ENCODE measurements around the gene ATP2C2.

ATP2C2 gene

GRCh38 chr16:84501077-84501735, 132.9 kb downstream of the ATP2C2 start:
- no peak for DNase-seq

- no peak for DNase-seq
Measured at GRCh38 chr16:84502075-84502474, 133.7 kb downstream of the ATP2C2 start.

DNA sequence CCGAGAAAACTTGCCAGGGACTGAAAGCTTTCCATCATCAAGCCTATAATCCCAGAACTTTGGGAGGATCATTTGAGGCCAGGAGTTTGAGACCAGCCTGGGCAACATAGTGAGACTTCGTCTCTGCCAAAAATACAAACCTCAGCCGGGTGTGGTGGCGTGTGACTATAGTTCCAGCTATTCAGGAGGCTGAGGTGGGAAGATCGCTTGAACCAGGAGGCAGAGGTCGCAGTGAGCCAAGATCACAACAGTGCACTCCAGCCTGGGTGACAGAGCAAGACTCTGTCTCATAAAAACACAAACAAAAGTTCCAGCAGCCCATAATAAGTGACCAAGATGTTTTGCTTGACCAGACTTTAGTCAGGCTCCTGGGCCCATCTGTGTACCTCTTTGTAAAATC, 134.2 kb downstream of the ATP2C2 start:
- DNase-seq = no peak

DNA sequence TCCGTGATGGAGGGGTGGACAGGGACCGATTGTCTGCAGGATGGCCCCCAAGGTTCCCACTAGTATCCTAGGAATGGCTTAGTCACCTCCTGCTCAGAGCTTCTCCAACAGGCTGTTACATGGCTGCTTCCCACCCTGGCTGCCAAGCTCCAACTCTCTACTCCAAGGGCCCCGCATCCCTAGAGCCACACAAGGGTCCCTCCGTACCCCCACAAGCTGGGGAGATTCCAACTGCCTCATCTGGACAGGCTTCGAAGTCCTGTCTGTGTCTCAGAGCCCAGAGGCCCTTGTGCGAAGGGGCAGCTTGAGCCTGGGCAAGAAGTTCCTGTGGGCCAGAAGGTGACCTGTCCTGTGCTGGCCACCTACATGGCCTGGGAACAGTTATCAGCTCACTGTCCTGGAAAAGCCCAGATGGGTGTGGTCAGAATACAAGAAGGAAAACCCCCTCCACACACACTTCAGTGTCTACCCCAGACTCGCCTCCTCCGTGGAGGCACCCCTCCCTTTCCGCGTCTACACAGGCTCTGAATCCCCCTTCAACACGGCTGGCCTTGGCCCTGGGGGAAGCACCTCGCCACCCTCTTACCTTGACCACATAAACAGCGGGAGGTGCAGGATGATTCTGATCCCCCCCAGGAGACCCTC, 135.5 kb downstream of the ATP2C2 start:
- DNase-seq = peak; percentile 60

GRCh38 chr16:84504420-84505248, 136.3 kb downstream of the ATP2C2 start, which contains the start of gene MEAK7:
Gene MEAK7, minus strand, starts transcription at chr16:84504659. Its CDS starts 6,573 bp downstream, at chr16:84498086.
- DNase-seq = peak; percentile 98

DNA sequence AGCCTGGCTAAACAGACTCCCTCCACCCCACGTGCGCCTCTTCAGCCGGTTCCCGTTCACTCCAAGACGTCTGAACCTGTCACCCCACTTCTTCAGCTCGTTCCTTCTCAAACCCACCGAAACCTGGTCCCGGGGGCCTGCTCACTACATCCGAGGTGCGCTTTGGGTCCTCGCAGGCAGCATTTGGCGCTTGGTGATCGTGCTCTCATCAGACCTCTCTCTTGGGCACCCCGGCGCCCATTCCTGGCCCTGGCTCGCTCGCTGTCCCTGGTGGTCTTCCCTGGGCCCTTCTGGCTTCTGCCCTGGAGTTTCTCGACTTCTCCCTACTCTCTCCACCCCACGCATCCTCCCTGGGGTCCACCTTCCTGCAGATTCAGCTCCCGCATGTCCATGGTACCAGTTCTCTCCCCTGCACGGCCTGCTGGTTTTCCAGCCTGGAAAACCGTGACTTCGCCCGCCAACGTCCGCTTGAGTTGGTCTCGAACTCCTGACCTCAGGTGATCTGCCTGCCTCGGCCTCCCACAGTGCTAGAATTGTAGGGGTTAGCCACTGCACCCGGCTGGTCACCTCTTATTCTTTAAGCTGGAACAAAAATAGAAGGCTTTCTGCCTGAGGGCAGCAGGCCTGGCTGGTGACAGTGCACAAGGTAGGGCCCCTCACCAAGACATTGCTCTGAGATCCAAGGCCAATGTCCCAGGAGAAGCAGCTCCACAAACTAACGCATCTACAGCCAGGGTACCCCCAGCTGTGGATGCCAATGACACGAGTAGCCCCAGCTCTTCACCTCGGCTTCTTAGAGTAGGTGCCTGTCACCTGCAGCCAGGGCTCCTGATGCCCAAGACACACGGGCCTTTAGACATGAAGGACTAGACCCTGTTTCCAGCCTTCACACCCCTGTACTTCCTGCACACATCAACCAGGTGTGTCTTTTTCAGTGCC, 137.2 kb downstream of the ATP2C2 start:
- no peak for DNase-seq

DNA sequence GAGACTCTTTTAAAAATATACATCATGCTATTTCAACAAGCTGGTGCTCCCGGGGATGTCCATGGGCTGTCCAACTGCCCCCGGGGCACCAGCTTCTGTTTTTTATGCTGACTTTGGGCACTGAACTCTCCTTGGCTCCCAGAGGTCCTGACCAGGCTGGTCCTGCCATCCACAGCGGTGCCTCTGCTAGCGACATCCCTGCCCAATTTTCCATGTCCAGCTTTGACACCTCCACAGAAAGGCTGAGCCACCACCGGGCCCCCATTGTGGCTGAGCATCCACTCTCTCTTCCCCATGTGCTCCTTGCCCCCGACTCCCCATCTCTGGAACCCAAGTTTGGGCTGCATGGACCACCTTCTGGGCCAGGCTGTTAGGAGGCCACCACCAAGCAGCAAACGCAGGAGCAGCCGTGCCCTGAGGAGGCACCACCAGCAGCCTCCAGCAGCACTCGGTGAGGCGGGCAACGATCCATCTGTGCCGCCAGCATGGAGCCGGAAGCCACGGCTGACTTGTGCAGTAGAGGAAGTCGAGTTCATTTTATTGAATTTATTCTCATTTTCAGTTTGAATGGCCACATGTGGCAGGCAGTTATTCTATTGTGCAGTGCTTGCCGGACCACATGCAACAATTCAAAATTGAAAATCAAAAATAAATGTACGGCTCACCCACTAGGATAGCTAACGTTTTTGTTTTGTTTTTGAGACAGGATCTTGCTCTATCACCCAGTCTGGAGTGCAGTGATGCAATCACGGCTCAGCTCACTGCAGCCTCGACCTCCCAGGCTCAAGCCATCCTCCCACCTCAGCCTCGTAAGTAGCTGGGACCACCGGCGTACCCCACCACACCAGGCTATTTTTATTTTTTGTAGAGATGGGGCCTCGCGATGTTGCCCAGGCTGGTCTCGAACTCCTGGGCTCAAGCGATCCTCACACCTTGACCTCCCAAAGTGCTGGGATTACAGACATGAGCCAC, 139.0 kb downstream of the ATP2C2 start:
- DNase-seq = no peak

DNA sequence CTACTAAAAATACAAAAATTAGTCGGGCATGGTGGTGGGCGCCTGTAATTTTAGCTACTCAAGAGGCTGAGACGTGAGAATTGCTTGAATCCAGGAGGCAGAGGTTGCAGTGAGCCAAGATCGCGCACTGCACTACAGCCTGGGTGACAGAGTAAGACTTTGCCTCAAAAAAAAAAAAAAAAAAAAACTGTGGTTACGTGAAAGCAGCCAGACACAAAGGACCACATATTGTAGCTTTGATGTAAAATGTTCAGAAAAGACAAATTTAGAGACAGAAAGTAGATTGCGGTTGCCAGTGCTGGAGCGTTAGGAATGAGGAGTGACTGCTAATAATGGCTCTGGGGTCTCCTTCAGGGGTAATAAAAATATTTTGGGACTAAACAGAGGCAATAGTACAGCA, 140.2 kb downstream of the ATP2C2 start:
- DNase-seq = no peak

GRCh38 chr16:84509032-84509950, 141.0 kb downstream of the ATP2C2 start:
- DNase-seq = peak; percentile 97

- peak; percentile 85 for DNase-seq
Measured at GRCh38 chr16:84511180-84511800, 143.0 kb downstream of the ATP2C2 start.

- no peak for DNase-seq
Measured at GRCh38 chr16:84511831-84512230, 143.5 kb downstream of the ATP2C2 start.

GRCh38 chr16:84513123-84513522, 144.8 kb downstream of the ATP2C2 start:
- peak; percentile 58 for DNase-seq

DNA sequence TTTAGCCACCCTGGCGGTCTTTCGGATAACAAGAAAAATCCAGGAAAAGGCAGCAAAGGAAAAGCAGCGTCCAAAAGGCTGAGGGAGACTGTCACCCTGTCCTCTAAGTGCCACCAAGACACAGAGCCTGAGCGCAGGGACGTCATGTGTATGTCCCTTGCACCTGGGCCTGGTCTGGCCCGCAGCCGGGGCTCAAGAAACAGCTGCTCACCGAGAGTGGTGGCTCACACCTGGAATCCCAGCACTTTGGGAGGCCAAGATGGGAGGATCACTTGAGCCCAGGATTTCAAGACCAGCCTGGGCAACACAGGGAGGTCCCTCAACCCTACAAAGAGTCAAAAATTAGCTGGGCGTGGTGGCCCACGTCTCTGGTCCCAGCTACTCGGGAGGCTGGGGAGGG, 145.3 kb downstream of the ATP2C2 start:
- DNase-seq = no peak
